Neural crest cell (in vitro differentiated cells): Measurements from ENCODE around the gene TTLL9. TPM values are rescaled to one million over a fixed set of nuclear protein-coding genes. Genes with fewer than 3 reads are reported as not detected.

Experiments
- DNase-seq: peaks from one replicate; pipeline ENCODE4 v3.0.0; 2021; ENCODE audit warnings: low read depth, mixed read lengths, low spot score
- H3K27ac Mint-ChIP-seq: one replicate; pipeline ENCODE4 v1.8.0; 2021; ENCODE audit warnings: mild to moderate bottlenecking, mixed read lengths; ENCODE audit not compliant: unreplicated experiment
- H3K27me3 Mint-ChIP-seq: 2 replicates; pipeline ENCODE4 v1.8.0; 2021; ENCODE audit warnings: low read depth, mild to moderate bottlenecking, mixed read lengths
- H3K36me3 Mint-ChIP-seq: 2 replicates; pipeline ENCODE4 v1.8.0; 2021; ENCODE audit warnings: low read depth, mild to moderate bottlenecking, mixed read lengths
- H3K4me1 Mint-ChIP-seq: 2 replicates; pipeline ENCODE4 v1.8.0; 2021; ENCODE audit warnings: mixed read lengths
- H3K4me3 Mint-ChIP-seq: one replicate; pipeline ENCODE4 v1.8.0; 2021; ENCODE audit warnings: mild to moderate bottlenecking, mixed read lengths
- H3K9me3 Mint-ChIP-seq: 2 replicates; pipeline ENCODE4 v1.8.0; 2021; ENCODE audit warnings: mixed read lengths
- total RNA-seq: library from RNA; stranded (reverse); gene quantifications from 2 replicates; pipeline ENCODE4 v1.2.1, GENCODE V29; 2021
- TF ChIP-seq, protein P1 (sequence below): fragments of 200-600 bp; sonication (generic); conservative IDR thresholded peaks from 2 replicates; pipeline ENCODE4 v1.5.0; 2021; ENCODE audit warnings: antibody characterized with exemption, mild to moderate bottlenecking

Gene TTLL9
- total RNA-seq, 1 donor from 2014 or later = 3.3 TPM

DNA sequence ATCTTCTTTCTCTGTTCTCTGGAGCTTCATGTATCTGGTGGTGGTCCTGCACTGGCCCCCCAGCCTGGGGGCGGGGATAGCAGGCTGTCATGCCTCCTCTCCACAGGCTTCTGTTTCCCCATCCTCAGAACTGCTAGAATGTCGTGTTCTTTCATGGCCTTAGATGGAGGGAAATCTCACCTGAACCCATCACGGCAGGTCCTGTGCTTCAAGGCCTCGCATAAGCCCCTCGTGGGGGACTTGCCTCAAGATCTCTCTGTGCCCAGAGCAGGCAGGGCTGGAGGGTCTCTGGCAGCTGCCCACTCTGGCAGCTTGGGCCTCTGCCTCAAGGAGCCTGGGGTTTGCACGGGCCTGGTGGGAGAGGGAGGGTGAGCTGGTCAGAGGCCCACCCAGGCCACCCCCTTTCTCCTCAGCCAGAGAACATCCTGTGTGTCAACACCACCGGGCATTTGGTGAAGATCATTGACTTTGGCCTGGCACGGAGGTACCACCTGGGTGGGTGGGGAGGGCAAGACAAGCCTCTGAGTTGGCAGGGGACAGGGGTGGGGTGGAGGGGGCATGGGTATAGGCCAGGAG lies 39.9 kb upstream of the TTLL9 start:
- H3K27ac Mint-ChIP-seq = no peak overlapping the region
- TF ChIP-seq, protein P1, sequence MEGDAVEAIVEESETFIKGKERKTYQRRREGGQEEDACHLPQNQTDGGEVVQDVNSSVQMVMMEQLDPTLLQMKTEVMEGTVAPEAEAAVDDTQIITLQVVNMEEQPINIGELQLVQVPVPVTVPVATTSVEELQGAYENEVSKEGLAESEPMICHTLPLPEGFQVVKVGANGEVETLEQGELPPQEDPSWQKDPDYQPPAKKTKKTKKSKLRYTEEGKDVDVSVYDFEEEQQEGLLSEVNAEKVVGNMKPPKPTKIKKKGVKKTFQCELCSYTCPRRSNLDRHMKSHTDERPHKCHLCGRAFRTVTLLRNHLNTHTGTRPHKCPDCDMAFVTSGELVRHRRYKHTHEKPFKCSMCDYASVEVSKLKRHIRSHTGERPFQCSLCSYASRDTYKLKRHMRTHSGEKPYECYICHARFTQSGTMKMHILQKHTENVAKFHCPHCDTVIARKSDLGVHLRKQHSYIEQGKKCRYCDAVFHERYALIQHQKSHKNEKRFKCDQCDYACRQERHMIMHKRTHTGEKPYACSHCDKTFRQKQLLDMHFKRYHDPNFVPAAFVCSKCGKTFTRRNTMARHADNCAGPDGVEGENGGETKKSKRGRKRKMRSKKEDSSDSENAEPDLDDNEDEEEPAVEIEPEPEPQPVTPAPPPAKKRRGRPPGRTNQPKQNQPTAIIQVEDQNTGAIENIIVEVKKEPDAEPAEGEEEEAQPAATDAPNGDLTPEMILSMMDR = no peak
- peaks cover 29% of the 10 kb centered on the region for H3K4me1 Mint-ChIP-seq
- H3K36me3 Mint-ChIP-seq = no peaks in the 10 kb centered on the region
- no peak for DNase-seq
- H3K4me3 Mint-ChIP-seq = no peak overlapping the region
- H3K9me3 Mint-ChIP-seq = no peaks in the 10 kb centered on the region
- no peaks in the 10 kb centered on the region for H3K27me3 Mint-ChIP-seq

GRCh38 chr20:31831211-31831610 lies 39.2 kb upstream of the TTLL9 start:
- peaks cover 34% of the 10 kb centered on the region for H3K4me1 Mint-ChIP-seq
- TF ChIP-seq, protein P1 = no peak
- H3K36me3 Mint-ChIP-seq = no peaks in the 10 kb centered on the region
- H3K4me3 Mint-ChIP-seq = no peak overlapping the region
- no peak for DNase-seq
- no peaks in the 10 kb centered on the region for H3K27me3 Mint-ChIP-seq
- no peak overlapping the region for H3K27ac Mint-ChIP-seq
- H3K9me3 Mint-ChIP-seq = no peaks in the 10 kb centered on the region

DNA sequence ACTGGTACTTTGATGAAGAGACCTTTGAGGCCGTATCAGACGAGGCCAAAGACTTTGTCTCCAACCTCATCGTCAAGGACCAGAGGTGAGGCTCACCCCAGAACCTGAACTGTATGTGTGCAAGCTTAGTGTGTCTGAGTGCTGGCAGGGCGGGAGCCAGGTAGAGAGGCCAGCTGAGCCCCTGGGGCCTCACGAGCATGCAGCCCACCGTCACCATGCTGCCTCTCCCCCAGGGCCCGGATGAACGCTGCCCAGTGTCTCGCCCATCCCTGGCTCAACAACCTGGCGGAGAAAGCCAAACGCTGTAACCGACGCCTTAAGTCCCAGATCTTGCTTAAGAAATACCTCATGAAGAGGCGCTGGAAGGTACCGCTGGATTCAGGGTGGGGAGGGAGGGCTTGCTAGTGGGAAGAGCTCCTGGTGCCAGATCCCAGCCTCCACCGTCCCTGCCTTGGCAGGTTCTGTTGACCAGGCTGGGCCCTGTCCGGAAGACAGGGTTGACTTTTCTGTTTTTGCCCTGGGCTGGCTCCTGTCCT lies 38.6 kb upstream of the TTLL9 start:
- Mint-ChIP-seq H3K4me1 (peaks cover 37% of the 10 kb centered on the region), H3K9me3 (no peaks in the 10 kb centered on the region), H3K27ac (no peak overlapping the region), H3K4me3 (no peak overlapping the region), H3K36me3 (no peaks in the 10 kb centered on the region), H3K27me3 (no peaks in the 10 kb centered on the region)
- no peak for DNase-seq
- TF ChIP-seq, protein P1 = no peak

DNA sequence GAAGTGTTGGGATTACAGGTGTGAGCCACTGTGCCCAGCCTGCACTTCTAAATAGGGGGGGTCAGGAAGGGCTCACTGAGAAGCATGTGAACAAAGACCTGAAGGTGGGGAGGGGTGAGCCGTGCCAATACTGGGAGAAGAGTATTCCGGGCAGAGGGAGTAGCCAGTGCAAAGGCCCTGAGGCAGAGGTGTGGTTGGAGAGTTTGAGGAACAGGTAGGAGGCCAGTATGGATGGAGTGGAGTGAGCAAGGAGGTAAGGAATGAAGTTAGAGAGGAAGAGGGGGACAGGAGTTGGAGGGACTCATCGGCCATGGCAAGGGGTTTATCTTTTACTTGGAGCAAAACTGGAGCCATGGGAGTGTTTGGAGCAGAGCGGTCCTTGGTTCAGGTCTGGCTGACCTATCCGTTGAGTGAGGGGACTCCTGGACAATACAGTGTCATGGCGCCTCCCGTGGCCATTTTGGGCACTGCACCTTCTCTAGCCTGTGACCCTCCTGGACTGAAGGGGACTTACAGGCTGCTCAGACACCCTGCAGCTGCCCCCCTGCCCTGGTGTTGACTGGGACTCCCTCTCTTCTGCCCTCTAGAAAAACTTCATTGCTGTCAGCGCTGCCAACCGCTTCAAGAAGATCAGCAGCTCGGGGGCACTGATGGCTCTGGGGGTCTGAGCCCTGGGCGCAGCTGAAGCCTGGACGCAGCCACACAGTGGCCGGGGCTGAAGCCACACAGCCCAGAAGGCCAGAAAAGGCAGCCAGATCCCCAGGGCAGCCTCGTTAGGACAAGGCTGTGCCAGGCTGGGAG lies 37.1 kb upstream of the TTLL9 start:
- DNase-seq = peak; percentile 100
- Mint-ChIP-seq H3K36me3 (no peaks in the 10 kb centered on the region), H3K27me3 (no peaks in the 10 kb centered on the region), H3K4me3 (peak overlapping the region; percentile 33), H3K9me3 (no peaks in the 10 kb centered on the region), H3K27ac (peak overlapping the region; percentile 93), H3K4me1 (peaks cover 37% of the 10 kb centered on the region)
- TF ChIP-seq, protein P1 = peak; percentile 90

- no peaks in the 10 kb centered on the region for H3K27me3 Mint-ChIP-seq
- no peaks in the 10 kb centered on the region for H3K36me3 Mint-ChIP-seq
- H3K4me1 Mint-ChIP-seq = peaks cover 37% of the 10 kb centered on the region
- TF ChIP-seq, protein P1 = no peak
- DNase-seq = peak; percentile 53
- H3K4me3 Mint-ChIP-seq = peak overlapping the region; percentile 50
- no peaks in the 10 kb centered on the region for H3K9me3 Mint-ChIP-seq
- H3K27ac Mint-ChIP-seq = peak overlapping the region; percentile 93
Measured at GRCh38 chr20:31833931-31834521, 36.4 kb upstream of the TTLL9 start.
